OCI-LY3 (cell line): ENCODE data around the gene SEMA5A.

ENCODE experiments used
- H2AFZ ChIP-seq: fragments of 200-600, 300-600 bp; shearing (Covaris generic); 2 replicates; pipeline ENCODE4 v1.6.0; 2014; ENCODE audit warnings: antibody characterized with exemption, low read depth, low read length
- H3K27ac ChIP-seq: fragments of 200-600, 300-600 bp; sonication (generic); 2 replicates; pipeline ENCODE4 v1.5.1; 2014; ENCODE audit warnings: mild to moderate bottlenecking, low read length, moderate library complexity, mixed read lengths
- H3K27me3 ChIP-seq: fragments of 200-600, 300-600 bp; sonication (generic); 2 replicates; pipeline ENCODE4 v1.6.1; 2014; ENCODE audit warnings: low read depth, low read length, mixed read lengths
- H3K36me3 ChIP-seq: fragments of 200-600, 300-600 bp; sonication (generic); replicated peaks from 2 replicates; pipeline ENCODE3; 2014; ENCODE audit warnings: low read depth, low read length, mixed read lengths
- H3K4me1 ChIP-seq: fragments of 300-600, 200-600 bp; sonication (generic); 2 replicates; pipeline ENCODE4 v1.6.1; 2014; ENCODE audit warnings: low read length, mixed read lengths
- H3K4me2 ChIP-seq: fragments of 200-600, 300-600 bp; sonication (generic); 2 replicates; pipeline ENCODE4 v1.6.1; 2014; ENCODE audit warnings: low read length, mixed read lengths
- H3K4me3 ChIP-seq: fragments of 300-600, 200-600 bp; sonication (generic); 2 replicates; pipeline ENCODE4 v1.5.1; 2014; ENCODE audit warnings: antibody characterized with exemption, mild to moderate bottlenecking, low read length, moderate library complexity
- H3K79me2 ChIP-seq: fragments of 300-600, 200-600 bp; shearing (Covaris generic); 2 replicates; pipeline ENCODE4 v1.6.1; 2014; ENCODE audit warnings: mild to moderate bottlenecking, low read length, mixed read lengths
- H3K9ac ChIP-seq: fragments of 300-600, 200-600 bp; shearing (Covaris generic); 2 replicates; pipeline ENCODE4 v1.6.0; 2014; ENCODE audit warnings: mild to moderate bottlenecking, low read length, moderate library complexity
- H3K9me3 ChIP-seq: fragments of 200-600, 300-600 bp; shearing (Covaris generic); 2 replicates; pipeline ENCODE4 v1.6.1; 2014; ENCODE audit warnings: low read length, mixed read lengths; ENCODE audit not compliant: insufficient read depth
- H4K20me1 ChIP-seq: fragments of 200-600, 300-600 bp; sonication (generic); 2 replicates; pipeline ENCODE4 v1.6.1; 2016; ENCODE audit warnings: low read length, mixed read lengths; ENCODE audit not compliant: insufficient read depth
- CTCF ChIP-seq: fragments of 200-600, 300-600 bp; sonication (generic); IDR thresholded peaks from 2 replicates; pipeline ENCODE4 v1.5.1; 2014; ENCODE audit warnings: antibody characterized with exemption, low read length, low read depth
- EZH2phosphoT487 ChIP-seq: fragments of 200-600 bp; shearing (Covaris generic); IDR thresholded peaks from 2 replicates; pipeline ENCODE4 v1.6.1; 2018; ENCODE audit warnings: antibody characterized with exemption, mixed run types, low read depth

The SEMA5A gene

GRCh38 chr5:9479990-9480389 lies 65.9 kb downstream of the SEMA5A start:
- Histone ChIP-seq H3K9ac (no peak overlapping the region), H4K20me1 (no peaks in the 10 kb centered on the region), H3K27ac (no peak overlapping the region), H3K4me3 (no peak overlapping the region), H2AFZ (no peak overlapping the region), H3K4me1 (no peaks in the 10 kb centered on the region), H3K79me2 (no peaks in the 10 kb centered on the region), H3K9me3 (no peaks in the 10 kb centered on the region), H3K27me3 (no peaks in the 10 kb centered on the region), H3K36me3 (no peaks in the 10 kb centered on the region), H3K4me2 (no peak overlapping the region)
- TF ChIP-seq CTCF, result no peak
- TF ChIP-seq EZH2phosphoT487, result no peak

- Histone ChIP-seq H3K4me1 (no peaks in the 10 kb centered on the region), H4K20me1 (no peaks in the 10 kb centered on the region), H3K79me2 (no peaks in the 10 kb centered on the region), H2AFZ (no peak overlapping the region), H3K9ac (no peak overlapping the region), H3K27me3 (no peaks in the 10 kb centered on the region), H3K27ac (no peak overlapping the region), H3K4me2 (no peak overlapping the region), H3K36me3 (no peaks in the 10 kb centered on the region), H3K4me3 (no peak overlapping the region), H3K9me3 (no peaks in the 10 kb centered on the region)
- TF ChIP-seq CTCF, result no peak
- no peak for TF ChIP-seq EZH2phosphoT487
Observed at GRCh38 chr5:9479361-9479760, 66.5 kb downstream of the SEMA5A start.

GRCh38 chr5:9477537-9477936 lies 68.3 kb downstream of the SEMA5A start:
- no peaks in the 10 kb centered on the region for H3K4me1 ChIP-seq
- no peak overlapping the region for H3K4me3 ChIP-seq
- TF ChIP-seq EZH2phosphoT487 (no peak), CTCF (no peak)
- no peak overlapping the region for H3K27ac ChIP-seq
- H3K36me3 ChIP-seq, result no peaks in the 10 kb centered on the region
- no peak overlapping the region for H3K4me2 ChIP-seq
- no peak overlapping the region for H2AFZ ChIP-seq
- H4K20me1 ChIP-seq, result no peaks in the 10 kb centered on the region
- no peaks in the 10 kb centered on the region for H3K27me3 ChIP-seq
- no peaks in the 10 kb centered on the region for H3K79me2 ChIP-seq
- H3K9ac ChIP-seq, result no peak overlapping the region
- H3K9me3 ChIP-seq, result no peaks in the 10 kb centered on the region

- Histone ChIP-seq H3K27ac (no peak overlapping the region), H3K4me1 (no peaks in the 10 kb centered on the region), H3K79me2 (no peaks in the 10 kb centered on the region), H4K20me1 (no peaks in the 10 kb centered on the region), H3K9me3 (no peaks in the 10 kb centered on the region), H3K36me3 (no peaks in the 10 kb centered on the region), H2AFZ (no peak overlapping the region), H3K4me2 (no peak overlapping the region), H3K27me3 (no peaks in the 10 kb centered on the region), H3K4me3 (no peak overlapping the region), H3K9ac (no peak overlapping the region)
- TF ChIP-seq CTCF, result no peak
- no peak for TF ChIP-seq EZH2phosphoT487
Observed at GRCh38 chr5:9474219-9475002, 71.5 kb downstream of the SEMA5A start.
